HL-60 (cell line): ENCODE measurements around the gene PRKAR1B.

Source experiments
- CTCF ChIP-seq: IDR thresholded peaks from one replicate; pipeline ENCODE4 v1.5.1; 2011; ENCODE audit warnings: low read length, control low read depth, inconsistent platforms; ENCODE audit not compliant: insufficient read depth
- POLR2AphosphoS5 ChIP-seq: IDR thresholded peaks from 2 replicates; pipeline ENCODE4 v1.6.1; 2012; ENCODE audit warnings: low read depth
- REST ChIP-seq: IDR thresholded peaks from 2 replicates; pipeline ENCODE4 v1.6.1; 2012; ENCODE audit warnings: low read depth; ENCODE audit not compliant: insufficient replicate concordance

- TF ChIP-seq CTCF = no peak
- TF ChIP-seq REST = no peak
- no peak for TF ChIP-seq POLR2AphosphoS5
Observed at GRCh38 chr7:755413-755805, 28.3 kb upstream of the PRKAR1B start.
